ENCODE data around the gene PAIP2B. TPM values are rescaled to one million over a fixed set of nuclear protein-coding genes. Genes with fewer than 3 reads are reported as not detected.

The PAIP2B gene
- total RNA-seq, 4 donors from 2014 or later = 20.1 to 29.8 (median 23.1) TPM

- intact Hi-C loops (cut with DNase I; ENCODE audit: low total_unique reads) = no loop called here
- H3K4me3 ChIP-seq (ENCODE audit: low read depth, poor library complexity, severe bottlenecking) = no peak overlapping the region
Measured at GRCh38 chr2:71224935-71225334, 2.0 kb downstream of the PAIP2B start.

GRCh38 chr2:71224457-71224856 lies 2.4 kb downstream of the PAIP2B start:
- 48 to 53% methylated on average over 1 of the region's 1 CpG for WGBS, 2 donors
- intact Hi-C loops (cut with DNase I; ENCODE audit: low total_unique reads) = no loop called here
- TF ChIP-seq POLR2A (IDR thresholded peaks at IDR 0.05) = no peak
- TF ChIP-seq, protein P1, sequence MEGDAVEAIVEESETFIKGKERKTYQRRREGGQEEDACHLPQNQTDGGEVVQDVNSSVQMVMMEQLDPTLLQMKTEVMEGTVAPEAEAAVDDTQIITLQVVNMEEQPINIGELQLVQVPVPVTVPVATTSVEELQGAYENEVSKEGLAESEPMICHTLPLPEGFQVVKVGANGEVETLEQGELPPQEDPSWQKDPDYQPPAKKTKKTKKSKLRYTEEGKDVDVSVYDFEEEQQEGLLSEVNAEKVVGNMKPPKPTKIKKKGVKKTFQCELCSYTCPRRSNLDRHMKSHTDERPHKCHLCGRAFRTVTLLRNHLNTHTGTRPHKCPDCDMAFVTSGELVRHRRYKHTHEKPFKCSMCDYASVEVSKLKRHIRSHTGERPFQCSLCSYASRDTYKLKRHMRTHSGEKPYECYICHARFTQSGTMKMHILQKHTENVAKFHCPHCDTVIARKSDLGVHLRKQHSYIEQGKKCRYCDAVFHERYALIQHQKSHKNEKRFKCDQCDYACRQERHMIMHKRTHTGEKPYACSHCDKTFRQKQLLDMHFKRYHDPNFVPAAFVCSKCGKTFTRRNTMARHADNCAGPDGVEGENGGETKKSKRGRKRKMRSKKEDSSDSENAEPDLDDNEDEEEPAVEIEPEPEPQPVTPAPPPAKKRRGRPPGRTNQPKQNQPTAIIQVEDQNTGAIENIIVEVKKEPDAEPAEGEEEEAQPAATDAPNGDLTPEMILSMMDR (IDR thresholded peaks at IDR 0.05) = no peak
- no peak for DNase-seq (ENCODE audit: low spot score in 2 of 2)
- H3K4me3 ChIP-seq (ENCODE audit: low read depth, poor library complexity, severe bottlenecking) = no peak overlapping the region

More at GRCh38 chr2:71224935-71225334, 2.0 kb downstream of the PAIP2B start:
- no peak for DNase-seq (ENCODE audit: low spot score in 2 of 2)
- no peak for TF ChIP-seq POLR2A (IDR thresholded peaks at IDR 0.05)
- TF ChIP-seq, protein P1 (IDR thresholded peaks at IDR 0.05) = no peak

GRCh38 chr2:71223767-71224333 lies 3.1 kb downstream of the PAIP2B start:
- no peak for TF ChIP-seq POLR2A (IDR thresholded peaks at IDR 0.05)
- TF ChIP-seq, protein P1 (IDR thresholded peaks at IDR 0.05) = no peak
- DNase-seq (ENCODE audit: low spot score in 2 of 2) = no peak
- WGBS, 2 donors = 49 to 54% methylated on average over 3 of the region's 3 CpGs

GRCh38 chr2:71220743-71221142 lies 6.2 kb downstream of the PAIP2B start:
- 92 to 95% methylated on average over 2 of the region's 2 CpGs for WGBS, 2 donors
- intact Hi-C loops (cut with DNase I; ENCODE audit: low total_unique reads) = no loop called here
- no peak overlapping the region for H3K4me3 ChIP-seq (ENCODE audit: low read depth, poor library complexity, severe bottlenecking)
- no peak for DNase-seq (ENCODE audit: low spot score in 2 of 2)
- TF ChIP-seq, protein P1 (IDR thresholded peaks at IDR 0.05) = no peak
- no peak for TF ChIP-seq POLR2A (IDR thresholded peaks at IDR 0.05)

More at GRCh38 chr2:71223767-71224333, 3.1 kb downstream of the PAIP2B start:
- intact Hi-C loops (cut with DNase I; ENCODE audit: low total_unique reads) = no loop called here
- no peak overlapping the region for H3K4me3 ChIP-seq (ENCODE audit: low read depth, poor library complexity, severe bottlenecking)

- intact Hi-C loops (cut with DNase I; ENCODE audit: low total_unique reads) = no loop called here
- peak in 1 of 2 donors; percentile 36 for DNase-seq (ENCODE audit: low spot score in 2 of 2)
- TF ChIP-seq POLR2A (IDR thresholded peaks at IDR 0.05) = no peak
- TF ChIP-seq, protein P1 (IDR thresholded peaks at IDR 0.05) = no peak
- 58 to 81% methylated on average over 1 of the region's 1 CpG for WGBS, 2 donors
- H3K4me3 ChIP-seq (ENCODE audit: low read depth, poor library complexity, severe bottlenecking) = no peak overlapping the region
Measured at GRCh38 chr2:71216501-71216900, 10.4 kb downstream of the PAIP2B start.

GRCh38 chr2:71215447-71215846 lies 11.5 kb downstream of the PAIP2B start:
- H3K4me3 ChIP-seq (ENCODE audit: low read depth, poor library complexity, severe bottlenecking) = no peak overlapping the region
- 58 to 64% methylated on average over 3 of the region's 3 CpGs for WGBS, 2 donors
- no peak for TF ChIP-seq POLR2A (IDR thresholded peaks at IDR 0.05)
- TF ChIP-seq, protein P1 (IDR thresholded peaks at IDR 0.05) = no peak
- intact Hi-C loops (cut with DNase I; ENCODE audit: low total_unique reads) = no loop called here
- no peak for DNase-seq (ENCODE audit: low spot score in 2 of 2)
